Astrocyte of the spinal cord (primary cell): ENCODE measurements around the gene SOHLH1.

ENCODE experiments used
- DNase-seq: peaks from one replicate; pipeline ENCODE4 v3.0.0; 2011; ENCODE audit warnings: low read depth, low spot score
- H3K4me3 ChIP-seq: 2 replicates; pipeline ENCODE4 v1.5.1; 2011; ENCODE audit warnings: low read depth, mild to moderate bottlenecking, low read length, moderate library complexity
- CTCF ChIP-seq: IDR thresholded peaks from 2 replicates; pipeline ENCODE4 v1.5.1; 2012; ENCODE audit warnings: low read depth, mild to moderate bottlenecking, low read length, inconsistent platforms
- in situ Hi-C: cut with HindIII; loops from 2 replicates; pipeline ENCODE4 v1.10.0; 2017; ENCODE audit warnings: low sequenced_read_pairs

The SOHLH1 gene

GRCh38 chr9:135663451-135663770 lies 35.9 kb downstream of the SOHLH1 start:
- no peak for TF ChIP-seq CTCF
- in situ Hi-C loops = no loop called here
- DNase-seq = no peak
- H3K4me3 ChIP-seq = no peak overlapping the region

GRCh38 chr9:135662758-135663450 lies 36.4 kb downstream of the SOHLH1 start, which contains the start of gene LCN9:
LCN9 (plus strand) TSS chr9:135663309; CDS start chr9:135663322, 13 bp downstream.
- peak; percentile 1 for DNase-seq
- no peak for TF ChIP-seq CTCF
- in situ Hi-C loops = no loop called here

GRCh38 chr9:135661816-135662560 lies 37.3 kb downstream of the SOHLH1 start:
- no peak for TF ChIP-seq CTCF
- DNase-seq = no peak
- in situ Hi-C loops = no loop called here
- no peak overlapping the region for H3K4me3 ChIP-seq

More at GRCh38 chr9:135662758-135663450, 36.4 kb downstream of the SOHLH1 start, which contains the start of gene LCN9:
- no peak within 1 kb of the TSS for H3K4me3 ChIP-seq

- TF ChIP-seq CTCF = no peak
- H3K4me3 ChIP-seq = no peak overlapping the region
- in situ Hi-C loops = no loop called here
- DNase-seq = no peak
Observed at GRCh38 chr9:135660407-135660806, 38.9 kb downstream of the SOHLH1 start.

GRCh38 chr9:135659252-135659651 lies 40.0 kb downstream of the SOHLH1 start:
- TF ChIP-seq CTCF = no peak
- in situ Hi-C loops = no loop called here
- no peak for DNase-seq
- H3K4me3 ChIP-seq = no peak overlapping the region

- no peak overlapping the region for H3K4me3 ChIP-seq
- no peak for TF ChIP-seq CTCF
- in situ Hi-C loops = no loop called here
- DNase-seq = no peak
Observed at GRCh38 chr9:135657416-135657815, 41.9 kb downstream of the SOHLH1 start.
